SK-N-MC (cell line): ENCODE data around the gene TGFBR3.

Experiments used
- EZH2 ChIP-seq: fragments of 200-600 bp; sonication (generic); IDR thresholded peaks from one replicate; pipeline ENCODE4 v1.6.1; 2017; ENCODE audit warnings: antibody characterized with exemption
- POLR2AphosphoS5 ChIP-seq: IDR thresholded peaks from 2 replicates; pipeline ENCODE4 v1.6.1; 2012; ENCODE audit warnings: mild to moderate bottlenecking, low read depth, low read length, borderline replicate concordance

DNA sequence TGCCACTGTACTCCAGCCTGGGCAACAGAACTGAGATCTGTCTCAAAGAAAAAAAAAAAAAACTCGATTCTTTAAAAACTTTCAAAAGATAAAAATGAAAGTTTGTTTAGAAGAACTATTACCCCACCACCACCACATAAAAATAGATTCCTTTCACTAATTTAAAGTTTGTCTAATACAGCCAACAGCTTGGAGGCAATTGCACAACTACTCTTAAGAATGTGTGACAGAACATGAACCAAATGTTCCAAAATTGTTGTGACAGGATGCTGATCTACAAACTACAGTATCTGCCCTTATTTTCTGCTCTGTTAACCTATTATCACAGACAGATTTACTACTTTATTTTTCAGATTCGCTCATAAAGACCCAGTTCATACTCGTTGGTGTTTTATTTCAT lies 5.5 kb upstream of the TGFBR3 start:
- TF ChIP-seq EZH2 (no peak), POLR2AphosphoS5 (no peak; the same call in 1 of the 2 replicates)
